GM20431 (cell line): ENCODE data around the gene ANGPTL2.
"Not testable (repeated sequence)": the region's sequence is repeated elsewhere in the genome, so short reads cannot be mapped to it uniquely, and the experiment has no call there.

ENCODE experiments used
- in situ Hi-C: fragments of 300-500 bp; cut with MseI, MboI; formaldehyde crosslinking; loops from one replicate; pipeline ENCODE4 v1.15.0; 2020; ENCODE audit warnings: low sequenced_read_pairs; ENCODE audit not compliant: unreplicated experiment

ANGPTL2 gene

GRCh38 chr9:127122176-127123063 is at the start of gene ANGPTL2:
TSS of gene ANGPTL2 (minus strand) at chr9:127122635. CDS start at chr9:127108731, 13,904 bp downstream.
- in situ Hi-C loops: no loop called here

- in situ Hi-C loops: not testable (repeated sequence)
These were observed 48.9 kb upstream of the ANGPTL2 start for GRCh38 chr9:127171348-127171747.

- in situ Hi-C loops: no loop called here
These were observed 48.2 kb upstream of the ANGPTL2 start for GRCh38 chr9:127170652-127171051.

GRCh38 chr9:127170103-127170502 is 47.7 kb upstream of the ANGPTL2 start:
- in situ Hi-C loops: no loop called here

GRCh38 chr9:127169575-127169883 is 47.1 kb upstream of the ANGPTL2 start:
- in situ Hi-C loops: no loop called here

GRCh38 chr9:127168756-127169574 is 46.5 kb upstream of the ANGPTL2 start:
- in situ Hi-C loops: no loop called here

- in situ Hi-C loops: no loop called here
These were observed 45.3 kb upstream of the ANGPTL2 start for GRCh38 chr9:127167560-127168326.

GRCh38 chr9:127166651-127167524 is 44.5 kb upstream of the ANGPTL2 start:
- in situ Hi-C loops: no loop called here

GRCh38 chr9:127166111-127166510 is 43.7 kb upstream of the ANGPTL2 start:
- in situ Hi-C loops: no loop called here

- in situ Hi-C loops: no loop called here
These were observed 42.7 kb upstream of the ANGPTL2 start for GRCh38 chr9:127165116-127165515.

- in situ Hi-C loops: no loop called here
These were observed 41.0 kb upstream of the ANGPTL2 start for GRCh38 chr9:127163409-127163808.

- in situ Hi-C loops: no loop called here
These were observed 40.5 kb upstream of the ANGPTL2 start for GRCh38 chr9:127162864-127163365.

GRCh38 chr9:127162046-127162863 is 39.8 kb upstream of the ANGPTL2 start:
- in situ Hi-C loops: no loop called here

GRCh38 chr9:127161081-127161624 is 38.7 kb upstream of the ANGPTL2 start:
- in situ Hi-C loops: no loop called here

GRCh38 chr9:127159949-127160610 is 37.6 kb upstream of the ANGPTL2 start:
- in situ Hi-C loops: no loop called here

- in situ Hi-C loops: no loop called here
These were observed 36.9 kb upstream of the ANGPTL2 start for GRCh38 chr9:127159325-127159801.

GRCh38 chr9:127158786-127159324 is 36.4 kb upstream of the ANGPTL2 start:
- in situ Hi-C loops: no loop called here
